Lung (tissue), 12 donors: Measurements from ENCODE around the gene PPP6R3. TPM values are rescaled to one million over a fixed set of nuclear protein-coding genes. Genes with fewer than 3 reads are reported as not detected.

Experiments used
- ATAC-seq: fragments of 200-7000 bp; cut with Tn5 transposase; one replicate; pipeline ENCODE4 v1.9.1; 2020; ENCODE audit warnings: moderate number of reproducible peaks; ENCODE audit not compliant: insufficient read depth, low FRiP score
- DNase-seq, 3 donors: peaks; one replicate each; pipeline ENCODE4 v3.0.0-alpha.2; 2013 to 2017
- H3K27ac ChIP-seq, 2 donors: one replicate each; pipeline ENCODE4 v1.5.1; 2013; ENCODE audit warnings: mild to moderate bottlenecking in 2 of 2, moderate library complexity in 2 of 2, control low read depth in 1 of 2, inconsistent platforms in 1 of 2, low read depth in 1 of 2, low read length in 1 of 2
- H3K27me3 ChIP-seq, 3 donors: one replicate each; pipeline ENCODE4 v1.5.1; 2013; ENCODE audit warnings: low read length in 2 of 3; ENCODE audit not compliant: control insufficient read depth in 3 of 3, insufficient read depth in 3 of 3
- H3K36me3 ChIP-seq, 4 donors: one replicate each; pipeline ENCODE4 v1.5.1; 2013; ENCODE audit warnings: low read length in 4 of 4, mild to moderate bottlenecking in 1 of 4, moderate library complexity in 1 of 4; ENCODE audit not compliant: control insufficient read depth in 4 of 4, insufficient read depth in 4 of 4
- H3K4me1 ChIP-seq, 5 donors: one replicate each; pipeline ENCODE4 v1.5.1; 2013; ENCODE audit warnings: low read length in 5 of 5, mild to moderate bottlenecking in 2 of 5, moderate library complexity in 1 of 5; ENCODE audit not compliant: control insufficient read depth in 5 of 5, insufficient read depth in 5 of 5
- H3K4me3 ChIP-seq: one replicate; pipeline ENCODE4 v1.5.1; 2013; ENCODE audit warnings: mild to moderate bottlenecking, control low read depth, moderate library complexity
- H3K9ac ChIP-seq, 2 donors: one replicate each; pipeline ENCODE4 v1.5.1; 2013; ENCODE audit warnings: low read length in 2 of 2, control low read depth in 1 of 2; ENCODE audit not compliant: insufficient read depth in 1 of 2
- H3K9me3 ChIP-seq, 4 donors: one replicate each; pipeline ENCODE4 v1.5.1; 2013; ENCODE audit warnings: low read length in 3 of 4, mild to moderate bottlenecking in 1 of 4, moderate library complexity in 1 of 4; ENCODE audit not compliant: control insufficient read depth in 4 of 4, insufficient read depth in 3 of 4
- CTCF ChIP-seq: IDR thresholded peaks from 2 replicates; pipeline ENCODE4 v1.5.1; 2012; ENCODE audit warnings: mild to moderate bottlenecking; ENCODE audit errors: control extremely low read depth, extremely low read depth
- WGBS, 2 donors: extraction: QIAGEN DNeasy Blood & Tissue Kit; methylation state at CpG; one replicate each; pipeline ENCODE4 v1.1.7; 2013; 5-methylcytosine and 5-hydroxymethylcytosine counted together
- polyA plus RNA-seq, 2 donors: library from polyadenylated mRNA; stranded (reverse); fragments of 200-250 nt; gene quantifications; one replicate each; pipeline ENCODE4 v1.2.1, GENCODE V29; 2013
- total RNA-seq, 2 donors: library from RNA; depleted of rRNA in 1 of 2; stranded (reverse); fragments of >200 nt in 1 of 2; gene quantifications; one replicate each; pipeline ENCODE4 v1.2.1, GENCODE V29; 2014 to 2021
- donor health status: control.
- donor health status: control.
- donor health status: Bipolar disorder and iron deficiency.
- donor health status: healthy.
- donor health status: DM: yes; HTN: yes; CAD: no.

PPP6R3 gene
- total and polyA plus RNA-seq, 4 donors: 28.5 to 217 (median 60.7) TPM

DNA sequence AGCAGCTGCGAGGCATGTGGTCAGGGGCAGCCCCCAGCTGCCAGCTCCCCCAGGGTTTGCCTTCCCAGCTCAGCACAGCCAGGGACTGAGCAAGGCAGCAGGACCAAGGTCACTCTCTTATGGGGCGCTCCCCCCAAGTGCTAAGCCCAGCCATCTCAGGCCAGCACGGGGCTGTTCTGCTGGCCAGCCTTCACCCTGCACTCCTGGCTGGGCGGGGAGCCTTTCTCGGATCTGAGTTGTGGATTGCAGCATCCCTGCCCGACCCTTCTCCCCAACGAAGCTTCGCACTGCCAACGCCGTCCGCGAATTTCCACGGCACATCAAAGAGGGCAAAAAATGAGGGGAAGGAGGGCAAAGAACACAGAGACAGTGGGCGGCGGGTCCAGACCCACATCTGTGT, 181.3 kb downstream of the PPP6R3 start:
- Histone ChIP-seq H3K4me1 (no peaks in the 10 kb centered on the region), H3K27ac (no peak overlapping the region), H3K9ac (no peak overlapping the region), H3K9me3 (peaks cover 0 to under 1% (median 0%) of the 10 kb centered on the region in 4 donors), H3K36me3 (no peaks in the 10 kb centered on the region), H3K4me3 (no peak overlapping the region), H3K27me3 (no peaks in the 10 kb centered on the region)
- DNase-seq: no peak
- WGBS, 2 donors: 87 to 91% methylated on average over 15 of the region's 15 CpGs
- ATAC-seq: no peak
- TF ChIP-seq CTCF: no peak

- WGBS, 2 donors: 36 to 64% methylated on average over 12 of the region's 12 CpGs
Measured at GRCh38 chr11:68643585-68643984, 183.0 kb downstream of the PPP6R3 start.

GRCh38 chr11:68646832-68647231, 186.3 kb downstream of the PPP6R3 start:
- 93 to 95% methylated on average over 1 of the region's 1 CpG for WGBS, 2 donors
- H3K9ac ChIP-seq: no peak overlapping the region
- no peak for TF ChIP-seq CTCF
- no peaks in the 10 kb centered on the region for H3K36me3 ChIP-seq
- DNase-seq: no peak
- no peaks in the 10 kb centered on the region for H3K4me1 ChIP-seq
- ATAC-seq: no peak
- no peak overlapping the region for H3K4me3 ChIP-seq
- peaks cover 2 to 7% (median 4%) of the 10 kb centered on the region in 4 donors for H3K9me3 ChIP-seq
- H3K27me3 ChIP-seq: no peaks in the 10 kb centered on the region
- no peak overlapping the region for H3K27ac ChIP-seq

More at GRCh38 chr11:68643585-68643984, 183.0 kb downstream of the PPP6R3 start:
- H3K9me3 ChIP-seq: peaks cover 2 to 7% (median 4%) of the 10 kb centered on the region in 4 donors
- H3K27ac ChIP-seq: no peak overlapping the region
- H3K9ac ChIP-seq: no peak overlapping the region
- no peaks in the 10 kb centered on the region for H3K27me3 ChIP-seq
- no peak for TF ChIP-seq CTCF
- no peaks in the 10 kb centered on the region for H3K4me1 ChIP-seq
- ATAC-seq (no peak), DNase-seq (peak in 1 of 3 donors; percentile 35)
- no peak overlapping the region for H3K4me3 ChIP-seq
- H3K36me3 ChIP-seq: no peaks in the 10 kb centered on the region

DNA sequence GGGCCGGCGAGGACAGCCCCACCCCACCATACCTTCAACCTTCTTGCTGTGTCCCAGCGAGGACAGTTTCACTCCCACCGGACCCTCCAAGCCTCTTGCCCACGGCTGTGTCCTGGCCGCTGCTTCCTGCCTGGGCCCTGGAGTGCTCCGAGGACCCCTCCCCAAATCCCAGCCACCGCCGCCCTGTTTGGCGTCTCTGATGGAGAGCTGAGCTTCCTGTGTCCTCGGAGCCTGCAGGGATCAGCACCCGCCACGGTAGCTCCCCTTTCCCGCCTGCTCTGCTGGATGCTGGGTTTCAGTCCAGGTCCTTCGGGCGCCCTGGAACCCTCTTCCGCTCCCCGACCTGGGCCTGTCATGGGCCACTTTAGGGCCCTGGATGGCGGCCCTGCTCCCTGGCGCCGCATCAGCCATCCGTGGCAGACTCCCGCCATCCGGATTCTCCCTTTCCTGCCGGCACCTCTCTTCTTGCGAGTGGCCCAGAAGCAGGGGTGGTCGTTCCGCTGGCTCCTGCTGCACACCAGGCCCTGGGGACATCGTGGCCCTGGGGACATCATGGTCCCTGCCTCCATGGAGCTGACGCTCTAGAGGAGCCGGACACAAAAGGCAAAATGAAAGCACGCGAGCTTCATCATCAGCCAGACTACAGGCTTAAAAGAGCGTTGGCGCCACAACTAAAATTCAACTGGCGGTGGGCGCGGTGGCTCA, 189.5 kb downstream of the PPP6R3 start:
- no peak for DNase-seq

More for the DNA sequence above, 189.5 kb downstream of the PPP6R3 start:
- Histone ChIP-seq H3K4me1 (no peaks in the 10 kb centered on the region), H3K27ac (no peak overlapping the region), H3K36me3 (no peaks in the 10 kb centered on the region), H3K9ac (no peak overlapping the region), H3K27me3 (no peaks in the 10 kb centered on the region), H3K4me3 (no peak overlapping the region), H3K9me3 (peaks cover 2 to 7% (median 4%) of the 10 kb centered on the region in 4 donors)
- WGBS, 2 donors: 65 to 73% methylated on average over 35 to 38 of the region's 38 CpGs
- ATAC-seq: no peak
- no peak for TF ChIP-seq CTCF
